Muscle layer of colon (tissue), 2 donors: ENCODE measurements around the gene DTD2.

Source experiments
- H3K27ac ChIP-seq: one replicate; pipeline ENCODE4 v1.7.0; 2013; ENCODE audit warnings: low read depth, mild to moderate bottlenecking, low read length, moderate library complexity
- H3K27me3 ChIP-seq, 2 donors: one replicate each; pipeline ENCODE4 v1.7.0; 2013; ENCODE audit warnings: low read length in 2 of 2, mild to moderate bottlenecking in 2 of 2; ENCODE audit not compliant: insufficient read depth in 2 of 2, control insufficient read depth in 1 of 2
- H3K36me3 ChIP-seq: one replicate; pipeline ENCODE4 v1.7.0; 2013; ENCODE audit warnings: mild to moderate bottlenecking, low read length; ENCODE audit not compliant: insufficient read depth
- H3K4me1 ChIP-seq: one replicate; pipeline ENCODE4 v1.7.0; 2013; ENCODE audit warnings: mild to moderate bottlenecking, low read length; ENCODE audit not compliant: insufficient read depth
- H3K4me3 ChIP-seq, 2 donors: one replicate each; pipeline ENCODE4 v1.7.0; 2013; ENCODE audit warnings: low read length in 2 of 2, low read depth in 1 of 2, mild to moderate bottlenecking in 1 of 2, moderate library complexity in 1 of 2
- H3K9ac ChIP-seq: one replicate; pipeline ENCODE4 v1.7.0; 2013; ENCODE audit warnings: low read length
- H3K9me3 ChIP-seq: one replicate; pipeline ENCODE4 v1.7.0; 2013; ENCODE audit warnings: mild to moderate bottlenecking, low read length
- donor health status: abdominal sarcoma.
- donor health status: Adenocarcinoma of cecum.

The DTD2 gene

GRCh38 chr14:31403707-31404106, 53.6 kb downstream of the DTD2 start:
- Histone ChIP-seq H3K27me3 (no peaks in the 10 kb centered on the region), H3K4me1 (no peaks in the 10 kb centered on the region), H3K9me3 (no peaks in the 10 kb centered on the region), H3K9ac (no peak overlapping the region), H3K4me3 (no peak overlapping the region), H3K36me3 (peaks cover 5% of the 10 kb centered on the region), H3K27ac (no peak overlapping the region)

GRCh38 chr14:31402764-31403439, 54.4 kb downstream of the DTD2 start:
- Histone ChIP-seq H3K4me3 (no peak overlapping the region), H3K4me1 (no peaks in the 10 kb centered on the region), H3K9me3 (no peaks in the 10 kb centered on the region), H3K9ac (no peak overlapping the region), H3K27ac (no peak overlapping the region), H3K36me3 (peaks cover 12% of the 10 kb centered on the region), H3K27me3 (no peaks in the 10 kb centered on the region)

GRCh38 chr14:31401369-31401932, 55.9 kb downstream of the DTD2 start:
- no peaks in the 10 kb centered on the region for H3K27me3 ChIP-seq
- H3K27ac ChIP-seq, result no peak overlapping the region
- no peak overlapping the region for H3K9ac ChIP-seq
- H3K9me3 ChIP-seq, result no peaks in the 10 kb centered on the region
- H3K4me3 ChIP-seq, result no peak overlapping the region
- no peaks in the 10 kb centered on the region for H3K4me1 ChIP-seq
- peaks cover 12% of the 10 kb centered on the region for H3K36me3 ChIP-seq

GRCh38 chr14:31400031-31400638, 57.2 kb downstream of the DTD2 start:
- no peak overlapping the region for H3K9ac ChIP-seq
- no peaks in the 10 kb centered on the region for H3K27me3 ChIP-seq
- H3K36me3 ChIP-seq, result peaks cover 12% of the 10 kb centered on the region
- H3K27ac ChIP-seq, result no peak overlapping the region
- no peaks in the 10 kb centered on the region for H3K4me1 ChIP-seq
- no peaks in the 10 kb centered on the region for H3K9me3 ChIP-seq
- H3K4me3 ChIP-seq, result no peak overlapping the region
